HepG2 (cell line): ENCODE data around the gene TBC1D22A. TPM values are rescaled to one million over a fixed set of nuclear protein-coding genes. Genes with fewer than 3 reads are reported as not detected.

Source experiments
- LCORL ChIP-seq, 2 experiments: fragments of 450-650 bp in 1 of 2; sonication (generic) in 1 of 2; formaldehyde crosslinking in 1 of 2; IDR thresholded peaks; 2 replicates each; pipeline versions ENCODE4 v1.5.0 to v1.6.1; 2017 to 2020; ENCODE audit warnings: antibody characterized with exemption in 1 of 2, missing genetic modification reagents in 1 of 2
- NKX3-1 ChIP-seq: sonication (generic); formaldehyde crosslinking; IDR thresholded peaks from 2 replicates; pipeline ENCODE4 v1.5.0; 2020; ENCODE audit warnings: missing genetic modification reagents
- NR2C2 ChIP-seq: sonication (generic); formaldehyde crosslinking; IDR thresholded peaks from 2 replicates; pipeline ENCODE4 v1.4.0; 2020; ENCODE audit warnings: missing genetic modification reagents, mild to moderate bottlenecking, moderate library complexity, borderline replicate concordance
- SP1 ChIP-seq, 2 experiments: fragments of 450-650 bp in 1 of 2; sonication (generic) in 1 of 2; formaldehyde crosslinking in 1 of 2; IDR thresholded peaks; 2 replicates each; pipeline versions ENCODE4 v1.4.0 to v1.6.1; 2016 to 2020; ENCODE audit warnings: missing genetic modification reagents in 1 of 2
- TBX3 ChIP-seq: fragments of 450-650 bp; IDR thresholded peaks from 2 replicates; pipeline ENCODE4 v1.6.1; 2017; ENCODE audit warnings: antibody characterized with exemption, mild to moderate bottlenecking, inconsistent platforms, borderline replicate concordance
- WIZ ChIP-seq: sonication (generic); formaldehyde crosslinking; IDR thresholded peaks from 2 replicates; pipeline ENCODE4 v1.5.1; 2020; ENCODE audit warnings: mild to moderate bottlenecking, missing genetic modification reagents
- XRCC5 ChIP-seq: fragments of 200-400 bp; formaldehyde crosslinking; optimal IDR thresholded peaks from 2 replicates; pipeline ENCODE3; 2017; ENCODE audit warnings: mild to moderate bottlenecking, low read length
- YY1 ChIP-seq: IDR thresholded peaks from 2 replicates; pipeline ENCODE4 v1.6.1; 2011; ENCODE audit warnings: low read length, low read depth, moderate library complexity, mild to moderate bottlenecking; ENCODE audit not compliant: insufficient read depth, insufficient replicate concordance
- ZEB1 ChIP-seq: IDR thresholded peaks from 2 replicates; pipeline ENCODE4 v1.6.1; 2012; ENCODE audit warnings: mild to moderate bottlenecking, low read depth, inconsistent platforms; ENCODE audit not compliant: insufficient replicate concordance
- ZNF121 ChIP-seq: sonication (generic); formaldehyde crosslinking; IDR thresholded peaks from 2 replicates; pipeline ENCODE4 v1.5.0; 2020; ENCODE audit warnings: mild to moderate bottlenecking, missing genetic modification reagents
- ZNF331 ChIP-seq: sonication (generic); formaldehyde crosslinking; IDR thresholded peaks from 2 replicates; pipeline ENCODE4 v1.4.0; 2020; ENCODE audit warnings: missing genetic modification reagents
- ZNF343 ChIP-seq: sonication (generic); formaldehyde crosslinking; IDR thresholded peaks from 2 replicates; pipeline ENCODE4 v1.4.0; 2020; ENCODE audit warnings: mild to moderate bottlenecking, missing genetic modification reagents
- ZNF460 ChIP-seq: sonication (generic); formaldehyde crosslinking; IDR thresholded peaks from 2 replicates; pipeline ENCODE4 v1.5.1; 2020; ENCODE audit warnings: missing genetic modification reagents, mild to moderate bottlenecking, borderline replicate concordance
- ZNF484 ChIP-seq: sonication (generic); formaldehyde crosslinking; IDR thresholded peaks from 2 replicates; pipeline ENCODE4 v1.5.1; 2020; ENCODE audit warnings: mild to moderate bottlenecking, low read depth, missing genetic modification reagents, borderline replicate concordance
- ZNF883 ChIP-seq: sonication (generic); formaldehyde crosslinking; IDR thresholded peaks from 2 replicates; pipeline ENCODE4 v1.5.1; 2020; ENCODE audit warnings: mild to moderate bottlenecking, missing genetic modification reagents; ENCODE audit errors: not compliant biosample characterization
- ZSCAN21 ChIP-seq: sonication (generic); formaldehyde crosslinking; IDR thresholded peaks from 2 replicates; pipeline ENCODE4 v1.8.0; 2022; ENCODE audit warnings: mild to moderate bottlenecking, missing genetic modification reagents, moderate library complexity, borderline replicate concordance
- ZSCAN29 ChIP-seq: sonication (generic); formaldehyde crosslinking; conservative IDR thresholded peaks from 2 replicates; pipeline ENCODE4 v1.4.0; 2020; ENCODE audit warnings: mild to moderate bottlenecking, missing genetic modification reagents
- polyA plus RNA-seq, 8 experiments: library from polyadenylated mRNA; depleted of rRNA in 3 of 8; stranded (reverse) in 7 of 8; unstranded in 1 of 8; fragments of >200 nt; fragmentation: Illumina TruSeq in 4 of 8; extraction: Trizol in 4 of 8; gene quantifications; 2 replicates each; pipeline versions ENCODE4 v1.2.1 to v1.2.3, GENCODE V29; 2011 to 2016; ENCODE audit warnings: low read depth in 4 of 8, missing spikeins in 1 of 8, mixed read lengths in 1 of 8; ENCODE audit not compliant: insufficient read depth in 1 of 8
- total RNA-seq, 5 experiments: library from RNA; depleted of rRNA; stranded (reverse); fragments of >200 nt; fragmentation: Illumina TruSeq; extraction: Trizol; gene quantifications; 2 replicates each; pipeline ENCODE4 v1.2.3, GENCODE V29; 2016; ENCODE audit warnings: low read depth in 1 of 5
- TF ChIP-seq, protein P1 (sequence below): sonication (generic); formaldehyde crosslinking; IDR thresholded peaks from 2 replicates; pipeline ENCODE4 v1.8.0; 2022; ENCODE audit warnings: mild to moderate bottlenecking, missing genetic modification reagents; ENCODE audit not compliant: insufficient replicate concordance
- TF ChIP-seq, protein P2 (sequence below): IDR thresholded peaks from 2 replicates; pipeline ENCODE4 v1.6.1; 2016
- TF ChIP-seq, protein P3 (sequence below): sonication (generic); formaldehyde crosslinking; IDR thresholded peaks from 2 replicates; pipeline ENCODE4 v1.8.1; 2023; ENCODE audit warnings: mild to moderate bottlenecking, inconsistent platforms, moderate library complexity, missing genetic modification reagents, borderline replicate concordance
- TF ChIP-seq, protein P4 (sequence below): sonication (generic); formaldehyde crosslinking; IDR thresholded peaks from 2 replicates; pipeline ENCODE4 v1.5.0; 2020; ENCODE audit warnings: mild to moderate bottlenecking, low read depth, missing genetic modification reagents, borderline replicate concordance
- TF ChIP-seq, protein P5 (sequence below): sonication (generic); formaldehyde crosslinking; IDR thresholded peaks from 2 replicates; pipeline ENCODE4 v1.4.0; 2020; ENCODE audit warnings: mild to moderate bottlenecking, low read depth, missing genetic modification reagents

Gene TBC1D22A
- total and polyA plus RNA-seq, 2 of the 13 experiments (the other 11 are each of a cell fraction or from before 2014, with no cell fraction given), result 17.3 to 18.0 TPM

DNA sequence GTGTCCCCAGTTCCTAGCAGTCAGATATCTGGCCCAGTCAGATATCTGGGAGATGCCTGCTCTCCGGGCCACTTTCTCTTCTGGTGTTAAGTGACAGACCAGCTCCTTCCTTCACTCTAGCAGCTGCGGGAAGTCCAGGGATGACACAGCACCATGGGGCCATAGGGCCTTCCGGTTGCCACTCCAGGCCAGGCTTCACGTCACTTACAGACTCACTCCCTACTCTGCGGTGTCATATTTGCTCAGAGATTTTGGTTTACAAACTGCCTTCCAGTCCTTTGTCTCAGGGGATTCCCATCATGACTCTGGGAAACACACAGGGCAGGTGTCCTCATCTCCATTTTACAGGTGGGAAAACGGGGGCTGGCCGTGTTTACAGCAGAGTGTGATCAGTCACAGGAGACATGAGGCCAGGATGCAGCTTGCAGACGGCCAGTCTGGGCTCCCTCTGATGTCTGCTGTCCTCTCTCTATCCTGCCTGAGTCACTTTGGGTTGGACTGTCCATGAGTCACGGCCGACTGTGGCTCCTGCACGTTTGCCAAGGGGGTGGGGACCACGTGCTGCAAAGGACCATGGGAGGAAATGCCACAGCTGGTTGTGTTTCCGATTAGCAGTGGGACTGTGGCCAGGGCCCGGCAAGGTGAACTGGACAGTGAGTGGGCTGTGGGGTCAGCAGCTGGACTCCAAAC lies 8.2 kb upstream of the TBC1D22A start (continued):
- TF ChIP-seq, protein P1, sequence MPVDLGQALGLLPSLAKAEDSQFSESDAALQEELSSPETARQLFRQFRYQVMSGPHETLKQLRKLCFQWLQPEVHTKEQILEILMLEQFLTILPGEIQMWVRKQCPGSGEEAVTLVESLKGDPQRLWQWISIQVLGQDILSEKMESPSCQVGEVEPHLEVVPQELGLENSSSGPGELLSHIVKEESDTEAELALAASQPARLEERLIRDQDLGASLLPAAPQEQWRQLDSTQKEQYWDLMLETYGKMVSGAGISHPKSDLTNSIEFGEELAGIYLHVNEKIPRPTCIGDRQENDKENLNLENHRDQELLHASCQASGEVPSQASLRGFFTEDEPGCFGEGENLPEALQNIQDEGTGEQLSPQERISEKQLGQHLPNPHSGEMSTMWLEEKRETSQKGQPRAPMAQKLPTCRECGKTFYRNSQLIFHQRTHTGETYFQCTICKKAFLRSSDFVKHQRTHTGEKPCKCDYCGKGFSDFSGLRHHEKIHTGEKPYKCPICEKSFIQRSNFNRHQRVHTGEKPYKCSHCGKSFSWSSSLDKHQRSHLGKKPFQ (CRISPR knock-in tag), result no peak
- peak; percentile 80; the same call in 1 of the 2 replicates for TF ChIP-seq ZNF343 (CRISPR knock-in tag)
- peak; percentile 66; the same call in 1 of the 2 replicates for TF ChIP-seq ZSCAN21
- TF ChIP-seq ZNF883 (CRISPR knock-in tag), result no peak
- peak; percentile 28 for TF ChIP-seq ZEB1
- peak; percentile 41; the same call in 1 of the 2 replicates for TF ChIP-seq ZNF460 (CRISPR knock-in tag)
- peak; percentile 57 for TF ChIP-seq XRCC5
- peak; percentile 60 for TF ChIP-seq YY1
- TF ChIP-seq LCORL (IDR thresholded peaks at IDR 0.05), result no peak
- peak; percentile 95 for TF ChIP-seq LCORL (CRISPR knock-in tag; IDR thresholded peaks at IDR 0.05)
- peak; percentile 53; the same call in 1 of the 2 replicates for TF ChIP-seq TBX3
- TF ChIP-seq, protein P2, sequence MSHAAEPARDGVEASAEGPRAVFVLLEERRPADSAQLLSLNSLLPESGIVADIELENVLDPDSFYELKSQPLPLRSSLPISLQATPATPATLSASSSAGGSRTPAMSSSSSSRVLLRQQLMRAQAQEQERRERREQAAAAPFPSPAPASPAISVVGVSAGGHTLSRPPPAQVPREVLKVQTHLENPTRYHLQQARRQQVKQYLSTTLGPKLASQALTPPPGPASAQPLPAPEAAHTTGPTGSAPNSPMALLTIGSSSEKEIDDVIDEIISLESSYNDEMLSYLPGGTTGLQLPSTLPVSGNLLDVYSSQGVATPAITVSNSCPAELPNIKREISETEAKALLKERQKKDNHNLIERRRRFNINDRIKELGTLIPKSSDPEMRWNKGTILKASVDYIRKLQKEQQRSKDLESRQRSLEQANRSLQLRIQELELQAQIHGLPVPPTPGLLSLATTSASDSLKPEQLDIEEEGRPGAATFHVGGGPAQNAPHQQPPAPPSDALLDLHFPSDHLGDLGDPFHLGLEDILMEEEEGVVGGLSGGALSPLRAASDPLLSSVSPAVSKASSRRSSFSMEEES, result peak; percentile 77
- no peak for TF ChIP-seq SP1 (IDR thresholded peaks at IDR 0.05)
- TF ChIP-seq SP1 (CRISPR knock-in tag; IDR thresholded peaks at IDR 0.05), result peak; percentile 65; the same call in 1 of the 2 replicates
- TF ChIP-seq, protein P3, sequence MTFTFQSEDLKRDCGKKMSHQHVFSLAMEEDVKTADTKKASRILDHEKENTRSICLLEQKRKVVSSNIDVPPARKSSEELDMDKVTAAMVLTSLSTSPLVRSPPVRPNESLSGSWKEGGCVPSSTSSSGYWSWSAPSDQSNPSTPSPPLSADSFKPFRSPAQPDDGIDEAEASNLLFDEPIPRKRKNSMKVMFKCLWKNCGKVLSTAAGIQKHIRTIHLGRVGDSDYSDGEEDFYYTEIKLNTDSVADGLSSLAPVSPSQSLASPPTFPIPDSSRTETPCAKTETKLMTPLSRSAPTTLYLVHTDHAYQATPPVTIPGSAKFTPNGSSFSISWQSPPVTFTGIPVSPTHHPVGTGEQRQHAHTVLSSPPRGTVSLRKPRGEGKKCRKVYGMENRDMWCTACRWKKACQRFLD (CRISPR knock-in tag), result peak; percentile 45; the same call in 1 of the 2 replicates
- TF ChIP-seq, protein P4, sequence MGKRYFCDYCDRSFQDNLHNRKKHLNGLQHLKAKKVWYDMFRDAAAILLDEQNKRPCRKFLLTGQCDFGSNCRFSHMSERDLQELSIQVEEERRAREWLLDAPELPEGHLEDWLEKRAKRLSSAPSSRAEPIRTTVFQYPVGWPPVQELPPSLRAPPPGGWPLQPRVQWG (CRISPR knock-in tag), result no peak
- no peak for TF ChIP-seq NKX3-1 (CRISPR knock-in tag)
- peak; percentile 83 for TF ChIP-seq WIZ (CRISPR knock-in tag)
- TF ChIP-seq ZNF331, result peak; percentile 86
- TF ChIP-seq ZNF484 (CRISPR knock-in tag), result no peak
- TF ChIP-seq ZNF121 (CRISPR knock-in tag), result no peak
- TF ChIP-seq NR2C2 (CRISPR knock-in tag), result peak; percentile 80
- TF ChIP-seq, protein P5, sequence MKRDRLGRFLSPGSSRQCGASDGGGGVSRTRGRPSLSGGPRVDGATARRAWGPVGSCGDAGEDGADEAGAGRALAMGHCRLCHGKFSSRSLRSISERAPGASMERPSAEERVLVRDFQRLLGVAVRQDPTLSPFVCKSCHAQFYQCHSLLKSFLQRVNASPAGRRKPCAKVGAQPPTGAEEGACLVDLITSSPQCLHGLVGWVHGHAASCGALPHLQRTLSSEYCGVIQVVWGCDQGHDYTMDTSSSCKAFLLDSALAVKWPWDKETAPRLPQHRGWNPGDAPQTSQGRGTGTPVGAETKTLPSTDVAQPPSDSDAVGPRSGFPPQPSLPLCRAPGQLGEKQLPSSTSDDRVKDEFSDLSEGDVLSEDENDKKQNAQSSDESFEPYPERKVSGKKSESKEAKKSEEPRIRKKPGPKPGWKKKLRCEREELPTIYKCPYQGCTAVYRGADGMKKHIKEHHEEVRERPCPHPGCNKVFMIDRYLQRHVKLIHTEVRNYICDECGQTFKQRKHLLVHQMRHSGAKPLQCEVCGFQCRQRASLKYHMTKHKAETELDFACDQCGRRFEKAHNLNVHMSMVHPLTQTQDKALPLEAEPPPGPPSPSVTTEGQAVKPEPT (CRISPR knock-in tag), result peak; percentile 37; the same call in 1 of the 2 replicates
- peak; percentile 74; the same call in 1 of the 2 replicates for TF ChIP-seq ZSCAN29 (CRISPR knock-in tag)
